T-cell (primary cell): ENCODE results near the gene RGL1. TPM values are rescaled to one million over a fixed set of nuclear protein-coding genes. Genes with fewer than 3 reads are reported as not detected.

Source experiments
- ATAC-seq, 4 experiments: fragments of 200-7000 bp in 3 of 4; fragments of 150-1000 bp in 1 of 4; cut with Tn5 transposase; replicated peaks in 1 of 4; 1 replicate in 3 of 4; 2 replicates in 1 of 4; pipeline ENCODE4 v1.10.0; 2021; ENCODE audit warnings: moderate library complexity in 3 of 4, mild to moderate bottlenecking in 2 of 4, moderate number of reproducible peaks in 1 of 4
- CTCF ChIA-PET, 2 donors: fragments of 300-600 bp; sonication (Branson Sonifier 250); formaldehyde crosslinking; loops; one replicate each; lab custom pipeline; 2022; ENCODE audit warnings: antibody characterized with exemption in 2 of 2; lab: Charles Lee
- POLR2A ChIA-PET, 2 donors: fragments of 300-600 bp; sonication (Branson Sonifier 250); formaldehyde crosslinking; loops; one replicate each; lab custom pipeline; 2022; ENCODE audit warnings: antibody characterized with exemption in 2 of 2; lab: Charles Lee
- DNase-seq, 35 experiments: peaks; one replicate each; pipeline versions ENCODE4 v3.0.0 to v3.0.0-alpha.2; 2013 to 2023
- H3K27ac ChIP-seq: one replicate; pipeline ENCODE4 v1.5.1; 2013; ENCODE audit warnings: low read length
- H3K27me3 ChIP-seq, 2 experiments: replicated peaks in 1 of 2; 1 replicate in 1 of 2; 2 replicates in 1 of 2; pipeline versions ENCODE4 v1.6.1 to v1.7.0; 2013; ENCODE audit warnings: low read length in 1 of 2, mixed read lengths in 1 of 2; ENCODE audit not compliant: control insufficient read depth in 2 of 2, insufficient read depth in 2 of 2; ENCODE audit errors: extremely low read depth in 1 of 2
- H3K36me3 ChIP-seq, 2 donors: 1 replicate in 1 of 2; 2 replicates in 1 of 2; pipeline versions ENCODE4 v1.6.1 to v1.7.0; 2013; ENCODE audit warnings: low read length in 1 of 2; ENCODE audit not compliant: control insufficient read depth in 2 of 2, insufficient read depth in 1 of 2; ENCODE audit errors: extremely low read depth in 1 of 2
- H3K4me1 ChIP-seq, 2 experiments: 1 replicate in 1 of 2; 2 replicates in 1 of 2; pipeline versions ENCODE4 v1.6.1 to v1.7.0; 2013; ENCODE audit warnings: low read length in 2 of 2, mixed read lengths in 1 of 2; ENCODE audit not compliant: insufficient read depth in 2 of 2, control insufficient read depth in 1 of 2; ENCODE audit errors: extremely low read depth in 1 of 2
- H3K4me3 ChIP-seq, 2 donors: 1 replicate in 1 of 2; 2 replicates in 1 of 2; pipeline versions ENCODE4 v1.5.1 to v1.7.0; 2013; ENCODE audit warnings: mild to moderate bottlenecking in 2 of 2, low read length in 1 of 2, moderate library complexity in 1 of 2; ENCODE audit not compliant: control insufficient read depth in 1 of 2; ENCODE audit errors: extremely low read depth in 1 of 2
- H3K9me3 ChIP-seq: 2 replicates; pipeline ENCODE4 v1.7.0; 2013
- H3K27ac Mint-ChIP-seq, 2 donors: one replicate each; pipeline ENCODE4 v1.8.0; 2020 to 2021; ENCODE audit warnings: mild to moderate bottlenecking in 2 of 2, mixed read lengths in 2 of 2
- H3K27me3 Mint-ChIP-seq, 2 donors: one replicate each; pipeline ENCODE4 v1.8.0; 2021 to 2022; ENCODE audit warnings: mixed read lengths in 2 of 2
- H3K36me3 Mint-ChIP-seq: one replicate; pipeline ENCODE4 v1.8.0; 2021; ENCODE audit warnings: mixed read lengths
- H3K4me1 Mint-ChIP-seq, 3 donors: one replicate each; pipeline ENCODE4 v1.8.0; 2020 to 2022; ENCODE audit warnings: mixed read lengths in 3 of 3, mild to moderate bottlenecking in 1 of 3
- H3K4me3 Mint-ChIP-seq, 3 donors: one replicate each; pipeline ENCODE4 v1.8.0; 2020 to 2022; ENCODE audit warnings: mild to moderate bottlenecking in 3 of 3, mixed read lengths in 3 of 3, moderate library complexity in 3 of 3
- H3K9me3 Mint-ChIP-seq, 3 donors: one replicate each; pipeline ENCODE4 v1.8.0; 2020 to 2022; ENCODE audit warnings: mixed read lengths in 3 of 3
- WGBS: methylation state at CpG from one replicate; pipeline ENCODE4 v1.1.5; 2013; ENCODE audit warnings: missing lambda C conversion rate; ENCODE audit not compliant: insufficient coverage; 5-methylcytosine and 5-hydroxymethylcytosine counted together
- total RNA-seq, 35 experiments: library from RNA in 6 of 35; stranded (reverse) in 6 of 35; fragments of 120-200 nt in 1 of 35; gene quantifications; one replicate each; pipeline versions ENCODE4 v1.2.1 to v1.2.4 and lab custom pipeline; 2013 to 2026

RGL1 gene
- total RNA-seq, 5 donors from 2014 or later (not counting 1 experiment from before 2014, with no cell fraction given) = 1.7 to 3.3 (median 2.3) TPM

- Histone ChIP-seq H3K4me1 (peaks cover 0 to 18% of the 10 kb centered on the region in 2 experiments), H3K36me3 (no peaks in the 10 kb centered on the region), H3K4me3 (no peak overlapping the region), H3K9me3 (no peaks in the 10 kb centered on the region), H3K27ac (no peak overlapping the region), H3K27me3 (no peaks in the 10 kb centered on the region)
- no peak for ATAC-seq
- no peak overlapping the region for H3K4me3 Mint-ChIP-seq
- peaks cover 3% of the 10 kb centered on the region for H3K36me3 Mint-ChIP-seq
- peaks cover 2 to 9% of the 10 kb centered on the region in 2 donors for H3K27me3 Mint-ChIP-seq
- no peaks in the 10 kb centered on the region for H3K9me3 Mint-ChIP-seq
- CTCF ChIA-PET = interaction anchor here in 1 of 2 donors (1.1 kb wide), 1 partner anchor 68 kb away, joined by 3 read pairs; no protein-coding TSS in a partner anchor
- no peak for DNase-seq
- peaks cover 0 to 26% (median 10%) of the 10 kb centered on the region in 3 donors for H3K4me1 Mint-ChIP-seq
- POLR2A ChIA-PET = no interaction called here
- H3K27ac Mint-ChIP-seq = no peak overlapping the region
- 100% methylated on average over 1 of the region's 3 CpGs for WGBS
Observed at GRCh38 chr1:183966487-183966886, 161.6 kb downstream of the RGL1 start.

GRCh38 chr1:183967914-183968313 is 163.0 kb downstream of the RGL1 start:
- peaks cover 2 to 9% of the 10 kb centered on the region in 2 donors for H3K27me3 Mint-ChIP-seq
- Histone ChIP-seq H3K27ac (peak overlapping the region; percentile 28), H3K4me3 (no peak overlapping the region), H3K27me3 (no peaks in the 10 kb centered on the region), H3K9me3 (no peaks in the 10 kb centered on the region), H3K4me1 (peaks cover 0 to 18% of the 10 kb centered on the region in 2 experiments), H3K36me3 (no peaks in the 10 kb centered on the region)
- no peaks in the 10 kb centered on the region for H3K9me3 Mint-ChIP-seq
- no peak overlapping the region for H3K4me3 Mint-ChIP-seq
- H3K27ac Mint-ChIP-seq = peak overlapping the region; percentile 29 to 67
- WGBS = no CpG with 5 or more reads among the region's 2 CpGs
- ChIA-PET CTCF (interaction anchor here in 1 of 2 donors (0.7 kb wide), 1 partner anchor 25 kb away, joined by 3 read pairs; no protein-coding TSS in a partner anchor), POLR2A (no interaction called here)
- ATAC-seq = peak in 2 of 4 experiments; percentile 36 to 52
- DNase-seq = peak in 2 of 35 experiments; percentile 6 to 8
- no peaks in the 10 kb centered on the region for H3K36me3 Mint-ChIP-seq
- peaks cover 0 to 22% (median 10%) of the 10 kb centered on the region in 3 donors for H3K4me1 Mint-ChIP-seq

DNA sequence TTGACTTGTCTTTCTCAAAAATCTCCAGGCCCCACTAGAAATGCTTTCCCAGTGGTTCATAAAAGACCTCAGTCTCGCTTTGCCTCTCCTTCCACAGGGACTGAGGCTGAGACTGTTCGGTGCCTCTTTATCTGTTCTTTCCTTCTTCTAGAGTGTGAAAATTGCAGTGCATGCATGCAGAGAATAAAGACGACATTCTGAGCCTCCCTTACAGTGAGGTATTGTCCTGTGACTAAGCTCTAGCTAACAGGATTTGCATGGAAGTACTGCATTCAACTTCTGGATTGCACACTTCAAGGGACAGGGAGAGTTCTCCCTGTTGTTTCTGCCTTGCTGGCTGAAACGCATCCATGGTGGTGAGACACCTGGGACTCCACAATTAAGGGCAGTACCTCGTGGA is 163.5 kb downstream of the RGL1 start:
- no peaks in the 10 kb centered on the region for H3K36me3 Mint-ChIP-seq
- DNase-seq (no peak), ATAC-seq (no peak)
- peaks cover 0 to 21% (median 10%) of the 10 kb centered on the region in 3 donors for H3K4me1 Mint-ChIP-seq
- Histone ChIP-seq H3K27me3 (no peaks in the 10 kb centered on the region), H3K27ac (peak overlapping the region; percentile 28), H3K9me3 (no peaks in the 10 kb centered on the region), H3K4me1 (peaks cover 0 to 18% of the 10 kb centered on the region in 2 experiments), H3K4me3 (no peak overlapping the region), H3K36me3 (no peaks in the 10 kb centered on the region)
- H3K9me3 Mint-ChIP-seq = no peaks in the 10 kb centered on the region
- ChIA-PET CTCF (no interaction called here), POLR2A (no interaction called here)
- WGBS = 79% methylated on average over 3 of the region's 5 CpGs
- H3K27ac Mint-ChIP-seq = peak overlapping the region; percentile 29 to 67
- H3K27me3 Mint-ChIP-seq = peaks cover 2 to 9% of the 10 kb centered on the region in 2 donors
- no peak overlapping the region for H3K4me3 Mint-ChIP-seq

DNA sequence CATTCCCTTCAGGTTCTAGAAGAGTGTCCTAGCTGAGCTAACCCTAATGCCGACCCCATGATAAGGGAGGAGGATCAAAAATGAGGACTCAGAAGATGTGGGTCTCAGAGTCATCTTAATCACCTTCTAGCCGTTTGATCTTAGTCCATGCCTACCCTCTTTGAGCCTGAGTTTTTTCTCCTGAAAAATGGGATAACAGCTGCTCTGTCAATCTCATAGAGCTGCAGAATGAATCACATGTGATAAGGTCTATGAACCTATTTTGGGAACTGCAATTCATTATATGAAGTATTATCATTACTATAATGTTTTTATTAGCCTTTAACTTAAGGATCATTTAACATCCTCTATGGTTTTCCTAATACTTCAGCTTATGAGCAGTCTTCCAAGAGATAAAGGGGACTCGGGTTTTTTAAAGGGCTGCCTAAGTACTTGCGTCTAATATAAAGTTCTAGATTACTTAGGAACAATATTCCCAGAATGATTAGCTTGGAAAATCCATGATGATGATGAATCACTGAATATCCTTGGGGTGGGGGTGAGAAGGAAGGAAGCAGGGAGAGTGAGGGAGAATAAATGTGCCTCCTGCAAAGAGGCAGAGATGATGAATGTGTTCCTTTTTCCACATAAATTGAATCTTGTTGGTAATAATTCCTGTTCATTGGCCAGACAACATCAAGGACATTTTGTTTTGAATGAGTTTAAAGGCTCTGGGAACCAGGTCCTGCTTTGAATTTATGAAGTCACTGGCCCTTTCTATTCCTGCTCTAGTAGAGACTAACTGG is 165.8 kb downstream of the RGL1 start:
- Mint-ChIP-seq H3K27me3 (peaks cover 0 to 2% of the 10 kb centered on the region in 2 donors), H3K27ac (no peak overlapping the region), H3K9me3 (no peaks in the 10 kb centered on the region), H3K36me3 (no peaks in the 10 kb centered on the region), H3K4me1 (peaks cover 0 to 19% (median 10%) of the 10 kb centered on the region in 3 donors), H3K4me3 (no peak overlapping the region)
- peaks cover 0 to 18% of the 10 kb centered on the region in 2 experiments for H3K4me1 ChIP-seq
- ChIA-PET CTCF (no interaction called here), POLR2A (interaction anchor here in 1 of 2 donors (0.7 kb wide), 1 partner anchor 1249 kb away, joined by 3 read pairs; no protein-coding TSS in a partner anchor)
- no peak overlapping the region for H3K27ac ChIP-seq
- no peaks in the 10 kb centered on the region for H3K36me3 ChIP-seq
- H3K4me3 ChIP-seq = no peak overlapping the region
- H3K27me3 ChIP-seq = no peaks in the 10 kb centered on the region
- ATAC-seq (no peak), DNase-seq (no peak)
- no CpG with 5 or more reads among the region's 4 CpGs for WGBS
- no peaks in the 10 kb centered on the region for H3K9me3 ChIP-seq

- Mint-ChIP-seq H3K27me3 (peaks cover 0 to 2% of the 10 kb centered on the region in 2 donors), H3K27ac (no peak overlapping the region), H3K4me3 (no peak overlapping the region), H3K4me1 (no peaks in the 10 kb centered on the region), H3K36me3 (no peaks in the 10 kb centered on the region), H3K9me3 (no peaks in the 10 kb centered on the region)
- H3K27ac ChIP-seq = no peak overlapping the region
- H3K27me3 ChIP-seq = no peaks in the 10 kb centered on the region
- no peak overlapping the region for H3K4me3 ChIP-seq
- no peaks in the 10 kb centered on the region for H3K9me3 ChIP-seq
- H3K36me3 ChIP-seq = no peaks in the 10 kb centered on the region
- DNase-seq (no peak), ATAC-seq (no peak)
- ChIA-PET CTCF (no interaction called here), POLR2A (no interaction called here)
- no CpG with 5 or more reads among the region's 3 CpGs for WGBS
- no peaks in the 10 kb centered on the region for H3K4me1 ChIP-seq
Observed at GRCh38 chr1:183975651-183976050, 170.7 kb downstream of the RGL1 start.

- Histone ChIP-seq H3K27me3 (no peaks in the 10 kb centered on the region), H3K27ac (no peak overlapping the region), H3K4me3 (no peak overlapping the region), H3K9me3 (no peaks in the 10 kb centered on the region), H3K36me3 (no peaks in the 10 kb centered on the region), H3K4me1 (no peaks in the 10 kb centered on the region)
- Mint-ChIP-seq H3K9me3 (no peaks in the 10 kb centered on the region), H3K4me3 (no peak overlapping the region), H3K27ac (no peak overlapping the region), H3K36me3 (no peaks in the 10 kb centered on the region), H3K4me1 (no peaks in the 10 kb centered on the region), H3K27me3 (peaks cover 0 to 2% of the 10 kb centered on the region in 2 donors)
- WGBS = 86% methylated on average over 1 of the region's 2 CpGs
- DNase-seq (no peak), ATAC-seq (no peak)
- ChIA-PET CTCF (interaction anchor here in 1 of 2 donors (0.9 kb wide), 1 partner anchor 28 kb away, joined by 3 read pairs; no protein-coding TSS in a partner anchor), POLR2A (interaction anchor here in 1 of 2 donors (0.7 kb wide), 1 partner anchor 20 kb away, joined by 4 read pairs; no protein-coding TSS in a partner anchor)
Observed at GRCh38 chr1:183977717-183978116, 172.8 kb downstream of the RGL1 start.
